GM11168 (cell line): ENCODE results near the gene UBN1.

Source experiments
- in situ Hi-C: fragments of 300-500 bp; cut with MboI; formaldehyde crosslinking; loops from one replicate; pipeline ENCODE4 v1.12.0; 2022; ENCODE audit warnings: low sequenced_read_pairs; ENCODE audit not compliant: unreplicated experiment

UBN1 gene

GRCh38 chr16:4855804-4856203, 8.5 kb downstream of the UBN1 start:
- in situ Hi-C loops: no loop called here

- in situ Hi-C loops: no loop called here
Measured at GRCh38 chr16:4859190-4859899, 12.1 kb downstream of the UBN1 start.

GRCh38 chr16:4859900-4860255, 12.6 kb downstream of the UBN1 start:
- in situ Hi-C loops: no loop called here

- in situ Hi-C loops: no loop called here
Measured at GRCh38 chr16:4860727-4861342, 13.6 kb downstream of the UBN1 start.

- in situ Hi-C loops: no loop called here
Measured at GRCh38 chr16:4862639-4863038, 15.4 kb downstream of the UBN1 start.

GRCh38 chr16:4864728-4865127, 17.4 kb downstream of the UBN1 start:
- in situ Hi-C loops: no loop called here

GRCh38 chr16:4865231-4865860, 18.1 kb downstream of the UBN1 start:
- in situ Hi-C loops: no loop called here

GRCh38 chr16:4866586-4866985, 19.3 kb downstream of the UBN1 start:
- in situ Hi-C loops: no loop called here

GRCh38 chr16:4868026-4868425, 20.7 kb downstream of the UBN1 start:
- in situ Hi-C loops: no loop called here

- in situ Hi-C loops: no loop called here
Measured at GRCh38 chr16:4868535-4868934, 21.3 kb downstream of the UBN1 start.

- in situ Hi-C loops: no loop called here
Measured at GRCh38 chr16:4869147-4869805, 22.0 kb downstream of the UBN1 start.

- in situ Hi-C loops: no loop called here
Measured at GRCh38 chr16:4870138-4870671, 22.9 kb downstream of the UBN1 start.

- in situ Hi-C loops: no loop called here
Measured at GRCh38 chr16:4871071-4871470, 23.8 kb downstream of the UBN1 start.

- in situ Hi-C loops: no loop called here
Measured at GRCh38 chr16:4873091-4873490, 25.8 kb downstream of the UBN1 start.

GRCh38 chr16:4874666-4875065, 27.4 kb downstream of the UBN1 start:
- in situ Hi-C loops: no loop called here

- in situ Hi-C loops: no loop called here
Measured at GRCh38 chr16:4876646-4877379, 29.5 kb downstream of the UBN1 start.

- in situ Hi-C loops: no loop called here
Measured at GRCh38 chr16:4877380-4877685, 30.1 kb downstream of the UBN1 start.

GRCh38 chr16:4879049-4879448, 31.8 kb downstream of the UBN1 start:
- in situ Hi-C loops: no loop called here

GRCh38 chr16:4880006-4880580, 32.8 kb downstream of the UBN1 start:
- in situ Hi-C loops: no loop called here

GRCh38 chr16:4882000-4882632, 34.8 kb downstream of the UBN1 start:
- in situ Hi-C loops: no loop called here
